Neural cell (in vitro differentiated cells): ENCODE data around the gene SLC4A1. TPM values are rescaled to one million over a fixed set of nuclear protein-coding genes. Genes with fewer than 3 reads are reported as not detected.

ENCODE experiments used
- H2AFZ ChIP-seq: fragments of 200-600, 300-800 bp; sonication (generic), shearing (Covaris generic); 2 replicates; pipeline ENCODE4 v1.6.0; 2014; ENCODE audit warnings: low read depth, mild to moderate bottlenecking, antibody characterized with exemption, low read length, moderate library complexity
- H3F3A ChIP-seq: fragments of 200-600 bp; shearing (Covaris generic); 2 replicates; pipeline ENCODE4 v1.6.1; 2016; ENCODE audit warnings: mild to moderate bottlenecking, moderate library complexity, mixed read lengths, antibody characterized with exemption, low read length; ENCODE audit not compliant: insufficient read depth, poor library complexity, severe bottlenecking
- H3K27ac ChIP-seq: fragments of 200-600, 300-800 bp; sonication (generic), shearing (Covaris generic); 2 replicates; pipeline ENCODE4 v1.5.1; 2014; ENCODE audit warnings: mild to moderate bottlenecking, low read length, moderate library complexity
- H3K27me3 ChIP-seq: fragments of 300-800, 200-600 bp; sonication (generic), shearing (Covaris generic); 2 replicates; pipeline ENCODE4 v1.6.0; 2014; ENCODE audit warnings: mild to moderate bottlenecking, low read depth, low read length, moderate library complexity; ENCODE audit not compliant: insufficient read depth
- H3K36me3 ChIP-seq: fragments of 300-800, 200-600 bp; sonication (generic), shearing (Covaris generic); 2 replicates; pipeline ENCODE4 v1.5.1; 2014; ENCODE audit warnings: mild to moderate bottlenecking, antibody characterized with exemption, low read length, moderate library complexity; ENCODE audit not compliant: insufficient read depth
- H3K4me2 ChIP-seq: fragments of 300-800, 200-600 bp; sonication (generic), shearing (Covaris generic); 2 replicates; pipeline ENCODE4 v1.6.0; 2014; ENCODE audit warnings: mild to moderate bottlenecking, low read length
- H3K4me3 ChIP-seq: fragments of 300-800, 200-600 bp; sonication (generic), shearing (Covaris generic); 2 replicates; pipeline ENCODE4 v1.5.1; 2014; ENCODE audit warnings: mild to moderate bottlenecking, low read length, moderate library complexity
- H3K79me2 ChIP-seq: fragments of 200-600 bp; shearing (Covaris generic); replicated peaks from 2 replicates; pipeline ENCODE4 v1.6.0; 2014; ENCODE audit warnings: mild to moderate bottlenecking, low read length, moderate library complexity; ENCODE audit not compliant: insufficient read depth
- H3K9ac ChIP-seq: fragments of 300-800, 200-600 bp; sonication (generic), shearing (Covaris generic); 2 replicates; pipeline ENCODE4 v1.6.1; 2016; ENCODE audit warnings: mild to moderate bottlenecking, low read length, mixed read lengths
- H3K9me2 ChIP-seq: fragments of 200-600 bp; shearing (Covaris generic); 2 replicates; pipeline ENCODE4 v1.6.1; 2016; ENCODE audit warnings: mild to moderate bottlenecking, low read length, mixed read lengths; ENCODE audit not compliant: insufficient read depth
- H3K9me3 ChIP-seq: fragments of 200-600, 300-800 bp; sonication (generic), shearing (Covaris generic); 2 replicates; pipeline ENCODE4 v1.6.1; 2016; ENCODE audit warnings: mild to moderate bottlenecking, mixed run types, low read length, moderate library complexity, mixed read lengths
- H4K20me1 ChIP-seq: fragments of 200-600 bp; shearing (Covaris generic); 2 replicates; pipeline ENCODE4 v1.6.1; 2016; ENCODE audit warnings: mild to moderate bottlenecking, mixed run types; ENCODE audit not compliant: insufficient read depth
- EP300 ChIP-seq: fragments of 450-650 bp; conservative IDR thresholded peaks from 2 replicates; pipeline ENCODE4 v1.6.1; 2014; ENCODE audit warnings: antibody characterized with exemption, mild to moderate bottlenecking, moderate library complexity; ENCODE audit not compliant: poor library complexity, severe bottlenecking
- EZH2 ChIP-seq: fragments of 200-600, 300-800 bp; shearing (Covaris generic), sonication (generic); IDR thresholded peaks from 2 replicates; pipeline ENCODE4 v1.6.1; 2014; ENCODE audit warnings: antibody characterized with exemption, low read length, borderline replicate concordance, mild to moderate bottlenecking; ENCODE audit not compliant: insufficient read depth, poor library complexity, severe bottlenecking
- MXI1 ChIP-seq: fragments of 450-650 bp; conservative IDR thresholded peaks from 2 replicates; pipeline ENCODE4 v1.6.1; 2014; ENCODE audit warnings: antibody characterized with exemption, mild to moderate bottlenecking; ENCODE audit not compliant: poor library complexity, severe bottlenecking
- POLR2AphosphoS5 ChIP-seq: IDR thresholded peaks from 2 replicates; pipeline ENCODE4 v1.6.1; 2012
- RAD21 ChIP-seq: fragments of 450-650 bp; conservative IDR thresholded peaks from 2 replicates; pipeline ENCODE4 v1.6.1; 2014; ENCODE audit warnings: antibody characterized with exemption, mild to moderate bottlenecking, moderate library complexity
- SMC3 ChIP-seq: fragments of 450-650 bp; conservative IDR thresholded peaks from 2 replicates; pipeline ENCODE4 v1.6.1; 2014; ENCODE audit warnings: antibody characterized with exemption, mild to moderate bottlenecking, moderate library complexity; ENCODE audit not compliant: poor library complexity
- TAF1 ChIP-seq: IDR thresholded peaks from 2 replicates; pipeline ENCODE4 v1.6.1; 2012; ENCODE audit warnings: low read depth
- polyA plus RNA-seq: library from polyadenylated mRNA; depleted of rRNA; stranded (reverse); fragments of >200 nt; gene quantifications from 2 replicates; pipeline ENCODE4 v1.2.3, GENCODE V29; 2014
- TF ChIP-seq, protein P1 (sequence below): fragments of 450-650 bp; IDR thresholded peaks from 2 replicates; pipeline ENCODE4 v1.5.1; 2014; ENCODE audit warnings: antibody characterized with exemption, mild to moderate bottlenecking, moderate library complexity; ENCODE audit not compliant: poor library complexity, severe bottlenecking
- TF ChIP-seq, protein P2 (sequence below): IDR thresholded peaks from 2 replicates; pipeline ENCODE4 v1.6.1; 2012; ENCODE audit warnings: borderline replicate concordance

Gene SLC4A1
- polyA plus RNA-seq, 1 donor from 2014 or later: 0.05 TPM

DNA sequence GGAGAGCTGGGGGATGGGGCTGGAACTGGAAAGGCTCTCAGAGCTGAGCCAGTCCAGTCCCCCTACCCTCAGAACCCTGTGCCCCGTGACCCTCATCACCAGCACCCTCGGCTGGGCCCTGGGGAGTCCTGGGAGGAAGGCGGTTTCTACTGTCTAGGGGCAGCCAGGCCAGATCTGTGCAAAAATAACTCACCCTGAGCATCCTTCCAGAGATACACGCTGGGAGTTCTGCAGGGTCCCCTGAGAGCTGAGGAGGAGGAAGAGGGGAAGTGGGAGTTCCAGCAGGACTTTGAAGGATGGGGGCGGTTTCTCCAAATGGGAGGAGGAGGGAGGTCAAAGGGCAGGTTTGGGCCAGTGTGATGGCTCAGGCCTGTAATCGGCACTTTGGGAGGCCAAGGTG, 5.0 kb upstream of the SLC4A1 start:
- Histone ChIP-seq H3K9me3 (no peaks in the 10 kb centered on the region), H4K20me1 (no peaks in the 10 kb centered on the region), H2AFZ (no peak overlapping the region), H3K9ac (no peak overlapping the region), H3K79me2 (no peaks in the 10 kb centered on the region), H3K9me2 (no peaks in the 10 kb centered on the region), H3K27ac (no peak overlapping the region), H3K4me3 (no peak overlapping the region), H3F3A (no peaks in the 10 kb centered on the region), H3K4me2 (no peak overlapping the region), H3K27me3 (no peaks in the 10 kb centered on the region), H3K36me3 (no peaks in the 10 kb centered on the region)
- TF ChIP-seq RAD21: no peak
- TF ChIP-seq TAF1: no peak
- TF ChIP-seq EP300: no peak

DNA sequence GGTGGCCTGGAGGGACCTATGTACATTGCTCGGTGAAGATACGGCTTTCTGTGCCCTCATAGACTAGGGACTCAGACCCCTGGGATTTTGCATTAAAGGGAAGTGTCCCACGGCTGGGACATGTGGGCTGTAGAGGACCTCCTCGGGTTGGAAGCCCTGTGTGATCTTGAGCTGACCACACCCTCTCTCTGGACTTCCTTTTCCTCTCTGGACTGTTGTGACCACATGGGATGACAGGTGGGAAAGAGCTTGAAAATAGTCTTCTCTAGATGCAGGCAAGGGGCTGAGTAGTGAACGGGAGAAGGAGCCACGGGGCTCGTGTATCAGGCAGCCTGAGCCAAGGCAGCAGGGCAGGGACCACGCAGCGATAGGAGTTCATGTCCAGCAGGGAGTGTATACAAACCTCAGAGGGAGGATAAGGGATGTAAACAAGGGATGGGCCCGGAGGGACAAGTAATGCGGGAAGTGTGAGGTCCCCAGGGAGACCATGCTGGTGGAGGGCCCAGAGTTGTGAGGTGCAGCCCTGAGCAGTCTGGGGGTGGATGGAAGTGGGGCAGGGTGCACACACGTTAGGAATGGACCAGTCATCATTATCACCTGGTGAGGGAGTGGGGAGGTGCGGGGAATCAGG, 4.5 kb upstream of the SLC4A1 start:
- Histone ChIP-seq H2AFZ (no peak overlapping the region), H3K27ac (no peak overlapping the region), H3K9me2 (no peaks in the 10 kb centered on the region), H3K9me3 (no peaks in the 10 kb centered on the region), H4K20me1 (no peaks in the 10 kb centered on the region), H3K27me3 (no peaks in the 10 kb centered on the region), H3K9ac (no peak overlapping the region), H3K4me2 (no peak overlapping the region), H3F3A (no peaks in the 10 kb centered on the region), H3K79me2 (no peaks in the 10 kb centered on the region), H3K4me3 (no peak overlapping the region), H3K36me3 (no peaks in the 10 kb centered on the region)
- TF ChIP-seq TAF1: no peak
- TF ChIP-seq, protein P1, sequence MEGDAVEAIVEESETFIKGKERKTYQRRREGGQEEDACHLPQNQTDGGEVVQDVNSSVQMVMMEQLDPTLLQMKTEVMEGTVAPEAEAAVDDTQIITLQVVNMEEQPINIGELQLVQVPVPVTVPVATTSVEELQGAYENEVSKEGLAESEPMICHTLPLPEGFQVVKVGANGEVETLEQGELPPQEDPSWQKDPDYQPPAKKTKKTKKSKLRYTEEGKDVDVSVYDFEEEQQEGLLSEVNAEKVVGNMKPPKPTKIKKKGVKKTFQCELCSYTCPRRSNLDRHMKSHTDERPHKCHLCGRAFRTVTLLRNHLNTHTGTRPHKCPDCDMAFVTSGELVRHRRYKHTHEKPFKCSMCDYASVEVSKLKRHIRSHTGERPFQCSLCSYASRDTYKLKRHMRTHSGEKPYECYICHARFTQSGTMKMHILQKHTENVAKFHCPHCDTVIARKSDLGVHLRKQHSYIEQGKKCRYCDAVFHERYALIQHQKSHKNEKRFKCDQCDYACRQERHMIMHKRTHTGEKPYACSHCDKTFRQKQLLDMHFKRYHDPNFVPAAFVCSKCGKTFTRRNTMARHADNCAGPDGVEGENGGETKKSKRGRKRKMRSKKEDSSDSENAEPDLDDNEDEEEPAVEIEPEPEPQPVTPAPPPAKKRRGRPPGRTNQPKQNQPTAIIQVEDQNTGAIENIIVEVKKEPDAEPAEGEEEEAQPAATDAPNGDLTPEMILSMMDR: no peak
- no peak for TF ChIP-seq POLR2AphosphoS5
- no peak for TF ChIP-seq EP300
- TF ChIP-seq RAD21: no peak
- no peak for TF ChIP-seq SMC3
- TF ChIP-seq MXI1: no peak
- TF ChIP-seq, protein P2, sequence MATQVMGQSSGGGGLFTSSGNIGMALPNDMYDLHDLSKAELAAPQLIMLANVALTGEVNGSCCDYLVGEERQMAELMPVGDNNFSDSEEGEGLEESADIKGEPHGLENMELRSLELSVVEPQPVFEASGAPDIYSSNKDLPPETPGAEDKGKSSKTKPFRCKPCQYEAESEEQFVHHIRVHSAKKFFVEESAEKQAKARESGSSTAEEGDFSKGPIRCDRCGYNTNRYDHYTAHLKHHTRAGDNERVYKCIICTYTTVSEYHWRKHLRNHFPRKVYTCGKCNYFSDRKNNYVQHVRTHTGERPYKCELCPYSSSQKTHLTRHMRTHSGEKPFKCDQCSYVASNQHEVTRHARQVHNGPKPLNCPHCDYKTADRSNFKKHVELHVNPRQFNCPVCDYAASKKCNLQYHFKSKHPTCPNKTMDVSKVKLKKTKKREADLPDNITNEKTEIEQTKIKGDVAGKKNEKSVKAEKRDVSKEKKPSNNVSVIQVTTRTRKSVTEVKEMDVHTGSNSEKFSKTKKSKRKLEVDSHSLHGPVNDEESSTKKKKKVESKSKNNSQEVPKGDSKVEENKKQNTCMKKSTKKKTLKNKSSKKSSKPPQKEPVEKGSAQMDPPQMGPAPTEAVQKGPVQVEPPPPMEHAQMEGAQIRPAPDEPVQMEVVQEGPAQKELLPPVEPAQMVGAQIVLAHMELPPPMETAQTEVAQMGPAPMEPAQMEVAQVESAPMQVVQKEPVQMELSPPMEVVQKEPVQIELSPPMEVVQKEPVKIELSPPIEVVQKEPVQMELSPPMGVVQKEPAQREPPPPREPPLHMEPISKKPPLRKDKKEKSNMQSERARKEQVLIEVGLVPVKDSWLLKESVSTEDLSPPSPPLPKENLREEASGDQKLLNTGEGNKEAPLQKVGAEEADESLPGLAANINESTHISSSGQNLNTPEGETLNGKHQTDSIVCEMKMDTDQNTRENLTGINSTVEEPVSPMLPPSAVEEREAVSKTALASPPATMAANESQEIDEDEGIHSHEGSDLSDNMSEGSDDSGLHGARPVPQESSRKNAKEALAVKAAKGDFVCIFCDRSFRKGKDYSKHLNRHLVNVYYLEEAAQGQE: no peak
- no peak for TF ChIP-seq EZH2
